NCI-H146 treated with DMSO at 0.1 percent for 48 hours (cell line): Measurements from ENCODE around the gene CREBBP.

Experiments
- DNase-seq: peaks from one replicate; lab custom pipeline; 2025; ENCODE audit not compliant: unreplicated experiment; lab: John Stamatoyannopoulos, UW

Gene CREBBP

GRCh38 chr16:3675601-3676130, 204.8 kb downstream of the CREBBP start:
- no peak for DNase-seq
